Stimulated activated CD4-positive, alpha-beta T cell treated with anti-CD3 and anti-CD28 coated beads, Interleukin-15, amount 100 ng/mL, for 24 hours (primary cell): ENCODE measurements around the gene GCNT2.
"Not testable (repeated sequence)": the region's sequence is repeated elsewhere in the genome, so short reads cannot be mapped to it uniquely, and the experiment has no call there.

ENCODE experiments used
- DNase-seq: peaks from one replicate; pipeline ENCODE4 v3.0.0-alpha.2; 2020

GCNT2 gene

DNA sequence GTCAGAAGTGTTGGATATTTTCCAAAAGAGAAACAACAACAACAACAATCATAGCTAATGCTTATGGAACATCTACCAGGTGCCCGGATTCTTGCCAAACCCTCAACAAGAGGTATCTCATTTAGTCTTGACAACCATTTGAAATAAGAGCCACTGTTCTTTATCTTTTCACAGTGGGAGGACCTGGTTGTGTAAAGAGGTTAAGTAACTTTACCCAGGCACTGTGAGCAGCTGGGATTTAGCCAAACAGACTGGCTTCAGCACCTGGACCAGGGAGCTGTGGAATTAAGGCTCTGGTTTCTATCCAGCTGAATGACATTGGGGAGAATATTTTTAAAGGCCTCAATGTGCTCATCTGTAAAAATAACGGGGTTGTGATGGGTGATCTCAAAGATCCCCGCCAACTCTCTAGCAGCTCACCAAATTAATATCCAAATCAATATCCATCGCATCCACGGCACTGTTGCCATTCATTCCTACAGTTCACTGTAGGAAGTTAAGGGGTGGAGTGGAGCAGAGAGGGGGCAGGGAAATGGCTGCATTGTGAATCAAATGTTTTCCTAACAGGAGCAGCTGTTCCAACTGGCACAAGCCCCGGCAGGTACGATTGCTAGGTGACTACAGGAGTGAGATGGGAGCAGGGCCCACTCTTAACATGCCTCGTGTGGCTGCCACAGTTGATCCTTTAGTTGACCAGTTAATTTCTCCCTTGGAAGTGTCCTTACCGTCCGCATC lies 61.8 kb downstream of the GCNT2 start:
- no peak for DNase-seq

DNA sequence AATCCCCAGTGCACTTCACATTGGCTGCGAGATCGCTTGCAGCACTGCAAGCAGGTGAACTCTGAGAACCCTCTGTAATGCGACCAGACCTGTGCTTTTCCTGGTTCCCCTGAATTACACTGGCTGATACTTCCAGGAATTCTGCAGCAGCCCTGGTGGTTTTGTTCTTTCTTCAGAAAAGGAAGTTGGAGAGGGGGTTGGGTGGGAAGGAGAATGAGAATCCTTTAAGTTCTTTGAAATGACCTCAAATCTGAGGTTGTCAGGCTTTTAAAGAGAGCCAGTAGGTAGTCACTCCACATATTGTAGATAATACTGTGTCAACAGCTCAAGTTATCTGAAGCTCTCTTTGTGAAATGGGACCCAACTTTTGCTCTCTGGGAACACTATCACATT lies 62.4 kb downstream of the GCNT2 start:
- DNase-seq, result no peak

DNA sequence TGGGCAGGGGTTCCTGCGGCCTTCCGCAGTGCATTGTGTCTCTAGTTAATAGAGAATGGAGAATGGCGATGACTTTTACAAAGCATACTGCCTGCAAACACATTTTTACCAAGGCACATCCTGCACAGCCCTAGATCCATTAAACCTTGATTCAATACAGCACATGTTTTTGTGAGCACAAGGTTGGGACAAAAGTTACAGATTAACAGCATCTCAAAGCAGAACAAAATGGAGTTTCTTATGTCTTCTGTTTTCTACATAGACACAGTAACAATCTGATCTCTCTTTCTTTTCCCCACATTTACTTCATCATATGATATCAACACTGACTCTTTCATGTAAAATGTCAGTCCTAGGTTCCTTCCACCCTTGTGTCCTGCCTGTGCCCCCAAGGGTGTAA lies 63.5 kb downstream of the GCNT2 start:
- no peak for DNase-seq

DNA sequence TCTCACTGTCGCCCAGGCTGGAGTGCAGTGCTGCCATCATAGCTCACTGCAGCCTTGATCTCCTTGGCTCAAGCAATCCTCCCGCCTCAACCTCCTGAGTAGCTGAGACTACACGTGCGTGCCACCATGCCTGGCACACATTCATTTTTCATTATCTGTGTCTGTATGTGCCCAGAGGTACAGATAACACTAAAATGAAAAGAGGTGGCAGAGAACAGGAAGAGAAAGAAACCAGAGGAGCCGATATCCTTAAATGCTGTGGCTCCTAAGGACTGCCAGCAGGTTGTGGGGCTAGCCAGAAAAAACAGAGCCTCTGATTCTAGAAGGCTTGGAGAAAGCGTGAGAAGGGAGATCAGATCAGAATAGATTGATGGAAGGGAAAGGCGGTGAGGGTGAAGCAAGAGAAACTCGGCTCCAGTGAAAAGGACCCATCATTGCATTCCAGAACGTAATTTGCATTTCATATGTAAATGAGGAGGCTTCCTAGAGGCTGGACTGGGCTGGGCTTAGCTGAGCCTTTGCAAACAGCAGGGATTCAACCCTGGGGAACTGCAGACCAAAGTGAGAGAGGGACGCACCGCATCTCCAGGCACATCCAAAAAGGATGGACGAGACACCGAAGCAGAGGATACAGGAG lies 64.2 kb downstream of the GCNT2 start:
- no peak for DNase-seq

DNA sequence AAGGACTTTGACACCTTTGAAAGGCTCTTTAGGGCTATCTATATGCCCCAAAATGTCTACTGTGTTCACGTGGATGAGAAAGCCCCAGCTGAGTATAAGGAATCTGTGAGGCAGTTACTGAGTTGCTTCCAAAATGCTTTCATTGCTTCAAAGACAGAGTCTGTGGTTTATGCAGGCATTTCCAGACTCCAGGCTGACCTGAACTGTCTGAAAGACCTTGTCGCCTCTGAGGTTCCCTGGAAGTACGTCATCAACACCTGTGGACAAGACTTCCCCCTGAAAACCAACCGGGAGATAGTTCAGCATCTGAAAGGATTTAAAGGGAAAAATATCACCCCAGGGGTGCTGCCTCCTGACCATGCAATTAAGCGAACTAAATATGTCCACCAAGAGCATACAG lies 65.2 kb downstream of the GCNT2 start:
- no peak for DNase-seq

DNA sequence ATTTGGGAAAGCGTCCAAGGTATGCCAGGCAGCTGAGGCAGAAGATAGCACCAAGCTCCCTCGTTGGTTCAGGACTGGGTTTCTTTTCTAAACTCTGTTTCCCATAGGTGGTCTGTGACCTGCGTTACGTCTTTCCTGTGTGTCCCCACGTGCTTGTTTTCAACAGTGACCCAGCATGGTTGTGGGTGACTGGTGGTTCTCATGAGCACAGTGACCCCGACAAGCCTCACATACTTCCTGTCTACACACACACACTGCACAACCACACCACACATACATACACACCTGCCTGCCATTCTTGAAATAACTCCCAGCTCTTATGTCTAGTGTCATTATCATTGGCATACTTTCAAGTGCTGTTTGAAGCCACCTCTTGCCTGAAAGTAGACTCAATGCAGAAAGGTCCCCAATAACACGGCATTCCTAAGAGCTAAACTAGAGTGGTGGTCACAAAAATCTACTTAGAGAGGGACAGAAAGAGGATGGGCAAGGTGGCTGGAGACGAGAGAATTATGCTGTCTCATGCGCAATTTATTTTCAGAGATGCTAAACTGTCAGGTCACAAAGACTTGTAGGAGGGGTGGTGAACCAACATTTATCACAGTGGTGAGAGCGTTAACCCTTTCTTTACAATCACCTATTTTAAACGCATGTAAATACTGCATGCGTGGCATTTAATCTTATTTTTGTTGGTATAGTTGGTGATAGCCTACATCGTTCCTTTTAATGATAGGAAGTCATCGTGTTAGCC lies 66.7 kb downstream of the GCNT2 start:
- no peak for DNase-seq

DNA sequence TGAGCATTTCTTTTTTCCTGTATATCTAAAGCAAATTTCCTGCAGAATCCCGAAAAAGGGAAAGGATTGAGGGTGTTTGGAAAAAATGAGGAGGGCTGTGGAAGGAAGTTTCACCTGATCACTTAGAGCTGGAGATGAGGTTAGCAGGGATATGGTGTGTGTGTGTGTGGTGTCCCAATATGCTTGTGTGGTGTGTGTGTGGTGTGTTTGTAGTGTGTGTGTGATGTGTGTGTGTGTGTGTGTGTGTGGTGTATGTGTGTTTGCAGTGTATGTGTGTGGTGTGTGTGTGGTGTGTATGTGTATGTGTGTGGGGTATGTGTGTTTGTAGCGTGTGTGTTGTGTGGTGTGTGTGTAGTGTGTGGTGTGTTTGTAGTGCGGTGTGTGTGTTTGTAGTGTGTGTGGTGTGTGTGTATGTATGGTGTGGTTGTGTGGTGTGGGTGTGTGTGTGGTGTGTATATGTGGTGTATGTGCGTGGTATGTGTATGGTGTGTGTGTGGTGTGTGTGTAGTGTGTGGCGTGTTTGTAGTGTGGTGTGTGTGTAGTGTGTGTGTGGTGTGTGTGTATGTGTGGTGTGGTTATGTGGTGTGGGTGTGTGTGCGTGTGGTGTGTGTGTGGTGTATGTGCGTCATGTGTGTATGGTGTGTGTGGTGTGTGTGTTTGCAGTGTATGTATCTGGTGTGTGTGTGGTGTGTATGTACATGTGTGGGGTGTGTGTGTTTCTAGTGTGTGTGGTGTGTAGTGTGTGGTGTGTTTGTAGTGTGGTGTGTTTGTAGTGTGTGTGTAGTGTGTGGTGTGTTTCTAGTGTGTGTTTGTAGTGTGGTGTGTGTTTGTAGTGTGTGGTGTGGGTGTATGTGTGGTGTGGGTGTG lies 67.6 kb downstream of the GCNT2 start:
- DNase-seq, result no peak

DNA sequence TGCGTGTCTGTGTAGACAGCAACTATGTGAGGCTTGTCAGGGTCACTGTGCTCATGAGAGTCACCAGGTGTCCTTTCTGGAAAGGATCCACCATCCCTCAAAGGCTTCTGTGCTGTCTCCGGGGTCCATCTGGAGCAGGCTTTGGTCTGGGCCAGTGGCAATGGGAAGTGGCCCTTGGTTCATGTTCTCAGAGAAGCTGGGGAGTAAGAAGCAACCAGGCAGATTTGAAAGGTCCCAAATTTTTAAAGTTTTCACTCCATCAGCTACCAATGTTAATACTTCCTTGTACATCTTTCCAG lies 68.2 kb downstream of the GCNT2 start:
- DNase-seq, result no peak

DNA sequence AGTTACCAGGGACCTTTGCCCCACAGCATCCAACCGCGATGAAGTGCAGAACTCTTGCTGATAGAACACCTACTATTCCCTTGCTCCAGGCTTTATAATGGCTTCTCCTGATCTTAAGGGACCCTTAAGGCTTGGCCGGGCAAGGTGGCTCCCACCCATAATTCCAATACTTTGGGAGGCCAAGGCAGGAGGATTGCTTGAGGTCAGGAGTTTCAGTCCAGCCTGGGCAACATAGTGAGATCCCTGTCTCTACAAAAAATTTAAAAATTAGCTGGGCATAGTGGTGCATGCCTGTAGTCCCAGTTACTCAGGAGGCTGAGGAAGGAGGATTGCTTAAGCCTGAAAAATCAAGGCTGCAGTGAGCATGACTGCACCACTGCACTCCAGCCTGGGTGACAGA lies 68.8 kb downstream of the GCNT2 start:
- no peak for DNase-seq

DNA sequence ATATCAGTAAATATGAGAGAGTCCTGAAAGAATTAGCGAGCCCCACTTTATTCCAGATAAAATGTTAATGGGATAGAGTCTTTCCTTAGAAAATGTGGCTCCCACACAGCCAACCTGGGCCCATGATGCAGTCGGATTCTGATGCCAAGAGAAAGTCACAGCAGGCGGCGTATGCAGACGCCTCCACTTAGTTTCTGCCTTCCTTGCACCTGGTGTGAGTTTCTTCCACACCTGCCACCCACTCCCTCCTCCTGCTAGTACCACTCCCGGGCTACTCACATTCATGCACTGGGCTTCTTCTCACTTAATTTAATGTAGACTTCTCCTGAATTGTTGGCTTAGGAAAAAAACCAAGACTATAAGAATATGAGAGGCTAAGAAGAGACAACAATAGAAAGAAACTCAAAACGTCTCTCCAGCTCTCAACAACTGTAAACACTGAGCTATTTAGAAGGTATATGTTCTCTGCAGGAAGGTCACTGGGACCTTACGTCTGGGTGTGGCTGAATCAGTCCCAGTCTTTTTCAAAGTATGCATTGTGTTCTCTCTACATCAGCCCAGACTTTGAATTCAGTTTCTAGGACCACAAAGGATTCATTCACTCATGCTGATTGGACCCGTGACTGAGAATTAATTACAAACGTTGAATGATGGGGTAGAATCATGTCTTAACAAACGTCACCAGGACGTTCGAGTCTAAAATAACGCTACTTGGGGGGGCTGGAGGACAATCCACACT lies 70.4 kb downstream of the GCNT2 start:
- no peak for DNase-seq

DNA sequence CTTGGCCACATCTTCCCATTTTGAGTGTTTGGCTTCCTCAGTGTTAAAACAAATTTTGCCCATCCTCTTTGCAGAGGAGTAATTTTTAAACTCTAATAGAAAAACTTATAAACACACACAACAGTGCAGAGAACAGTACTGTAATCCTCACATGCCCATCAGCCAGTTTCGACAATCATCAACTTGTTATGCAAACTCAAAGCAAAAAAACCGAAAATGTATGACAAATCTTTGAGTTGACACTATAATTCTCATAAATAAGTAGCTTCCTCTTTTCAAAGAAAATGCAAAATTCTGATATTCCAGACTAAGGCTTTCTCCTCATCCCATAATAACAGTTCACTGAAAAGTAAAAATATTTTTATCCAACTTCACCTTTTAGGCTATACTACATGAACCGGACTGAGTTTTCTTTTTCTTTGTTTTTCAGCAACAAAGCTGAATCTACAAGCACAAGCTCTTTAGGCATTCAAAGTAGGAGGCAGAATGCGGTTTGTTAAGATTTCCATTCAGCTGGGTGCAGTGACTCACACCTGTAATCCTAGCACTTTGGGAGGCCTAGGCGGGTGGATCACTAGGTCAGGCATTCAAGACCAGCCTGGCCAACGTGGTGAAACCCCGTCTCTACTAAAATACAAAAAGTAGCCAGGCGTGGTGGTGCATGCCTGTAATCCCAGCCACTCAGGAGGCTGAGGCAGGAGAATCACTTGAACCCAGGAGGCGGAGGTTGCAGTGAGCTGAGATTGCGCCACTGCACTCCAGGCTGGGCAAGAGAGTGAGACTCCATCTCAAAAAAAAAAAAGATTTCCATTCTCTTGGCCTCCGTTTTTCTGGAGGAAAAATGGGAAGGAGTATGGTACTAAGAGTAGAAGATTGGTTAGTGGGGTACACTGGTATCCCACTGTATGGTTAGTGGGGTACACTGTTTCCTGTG lies 74.8 kb downstream of the GCNT2 start:
- DNase-seq, result no peak

DNA sequence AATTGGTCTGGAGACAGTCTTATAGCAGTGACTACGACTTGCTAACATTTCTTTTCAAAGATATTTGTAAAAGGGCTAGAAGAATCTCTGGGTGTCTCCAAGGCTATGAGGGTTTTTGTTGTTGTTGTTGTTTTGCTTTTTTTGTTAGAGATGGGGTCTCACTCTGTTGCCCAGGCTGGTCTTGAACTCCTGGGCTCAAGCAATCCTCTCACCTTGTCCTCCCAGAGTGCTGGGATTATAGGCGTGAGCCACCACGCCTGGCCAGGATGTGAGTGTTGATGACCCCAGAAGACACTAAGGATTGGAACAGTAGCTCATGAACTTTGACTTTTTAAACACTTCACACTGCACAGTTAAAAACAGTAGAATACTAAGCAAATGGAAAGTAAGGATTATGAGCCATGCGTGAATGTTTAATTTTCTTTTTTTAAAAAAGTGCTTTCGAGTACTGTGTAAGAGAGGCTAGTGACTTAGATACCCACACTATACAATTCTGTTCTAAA lies 76.4 kb downstream of the GCNT2 start:
- DNase-seq, result no peak

DNA sequence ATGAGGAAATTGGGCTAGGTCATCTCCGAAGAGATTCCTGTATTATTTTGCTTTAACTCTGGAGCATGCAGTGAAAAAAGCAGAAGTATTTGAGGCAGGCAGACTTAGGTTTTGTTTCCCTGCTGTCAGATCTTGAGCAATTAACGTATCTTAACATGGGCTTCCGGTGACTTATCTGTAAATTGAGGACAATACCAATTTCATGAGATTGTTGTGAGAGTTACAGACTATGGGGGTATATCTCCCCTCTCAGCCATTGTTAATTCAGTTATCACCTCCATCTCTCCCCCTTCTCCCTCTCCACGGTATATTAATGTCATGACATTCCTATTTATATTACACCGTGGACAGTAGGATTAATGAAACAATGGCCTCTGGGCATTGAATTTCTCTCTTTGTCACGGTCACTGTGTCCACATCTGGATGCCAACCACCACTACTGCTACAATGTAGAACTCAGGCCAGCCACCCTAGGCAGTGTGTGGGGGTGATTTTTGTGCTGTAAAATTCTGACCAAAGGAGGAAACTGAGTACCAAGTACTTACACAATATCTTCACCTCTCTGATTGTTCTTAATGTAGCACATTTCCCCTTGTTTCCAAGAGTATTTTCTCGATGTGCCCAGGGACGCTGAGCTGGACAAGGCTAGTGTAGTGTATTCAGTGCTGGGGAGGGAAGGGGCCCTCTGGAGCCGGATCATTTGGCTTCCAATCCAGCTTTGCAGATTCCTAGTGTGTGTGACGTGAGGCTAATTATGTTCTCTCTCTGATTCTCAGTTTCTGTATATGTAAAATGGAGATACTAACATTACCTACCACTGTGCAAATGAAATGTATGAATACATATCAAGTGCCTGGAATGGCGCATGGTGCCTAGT lies 77.2 kb downstream of the GCNT2 start:
- no peak for DNase-seq

DNA sequence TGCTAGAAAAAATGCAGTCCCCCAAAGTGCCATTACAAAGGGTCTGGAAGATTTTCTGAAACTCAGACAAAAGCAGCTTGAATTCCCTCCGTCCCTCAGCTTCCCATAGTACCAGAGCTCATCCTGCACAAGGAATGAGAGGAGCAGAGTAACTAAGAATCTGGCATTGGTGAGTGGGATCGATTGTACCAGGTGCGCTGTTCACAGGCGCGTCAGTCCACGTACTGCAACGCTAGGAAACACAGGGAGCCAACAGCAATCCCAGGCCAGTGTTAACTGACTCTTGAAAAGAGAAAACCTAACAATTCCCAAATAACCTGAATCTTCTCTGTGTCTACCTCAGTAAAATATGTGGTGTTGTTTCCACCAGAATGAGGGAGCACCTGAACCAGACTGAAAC lies 77.9 kb downstream of the GCNT2 start:
- no peak for DNase-seq

DNA sequence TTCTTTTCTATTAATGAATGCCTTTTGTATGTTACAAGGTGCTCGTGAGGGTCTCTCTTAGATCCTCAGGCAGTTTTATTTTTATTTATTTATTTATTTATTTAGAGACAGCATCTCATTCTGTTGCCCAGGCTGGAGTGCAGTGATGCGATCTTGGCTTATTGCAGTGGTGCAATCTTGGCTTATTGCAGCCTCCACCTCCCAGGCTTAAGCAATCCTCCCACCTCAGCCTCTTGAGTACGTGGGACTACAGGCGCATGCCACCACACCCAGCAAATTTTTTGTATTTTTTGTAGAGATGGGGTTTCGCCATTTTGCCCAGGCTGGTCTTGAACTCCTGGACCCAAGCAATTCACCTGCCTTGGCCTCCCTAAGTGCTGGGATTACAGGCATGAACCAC lies 79.5 kb downstream of the GCNT2 start:
- DNase-seq, result not testable (repeated sequence)

DNA sequence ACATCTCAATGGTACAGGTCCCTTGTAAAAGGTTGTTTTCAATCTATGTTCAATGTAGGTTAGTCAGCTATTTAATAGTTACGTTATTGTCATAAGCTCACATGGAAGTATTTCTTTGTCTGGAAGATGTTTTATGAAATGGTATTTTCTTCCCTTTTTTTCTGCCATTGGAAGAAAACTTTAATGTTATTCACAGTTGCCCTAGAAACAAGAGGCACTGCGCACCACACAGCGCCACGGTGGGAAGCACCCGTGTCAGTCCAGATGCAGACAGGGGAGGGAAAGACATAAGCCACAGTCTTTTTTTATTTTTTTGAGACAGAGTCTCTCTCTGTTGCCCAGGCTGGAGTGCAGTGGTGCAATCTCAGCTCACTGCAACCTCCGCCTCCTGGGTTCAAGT lies 82.1 kb downstream of the GCNT2 start:
- no peak for DNase-seq

DNA sequence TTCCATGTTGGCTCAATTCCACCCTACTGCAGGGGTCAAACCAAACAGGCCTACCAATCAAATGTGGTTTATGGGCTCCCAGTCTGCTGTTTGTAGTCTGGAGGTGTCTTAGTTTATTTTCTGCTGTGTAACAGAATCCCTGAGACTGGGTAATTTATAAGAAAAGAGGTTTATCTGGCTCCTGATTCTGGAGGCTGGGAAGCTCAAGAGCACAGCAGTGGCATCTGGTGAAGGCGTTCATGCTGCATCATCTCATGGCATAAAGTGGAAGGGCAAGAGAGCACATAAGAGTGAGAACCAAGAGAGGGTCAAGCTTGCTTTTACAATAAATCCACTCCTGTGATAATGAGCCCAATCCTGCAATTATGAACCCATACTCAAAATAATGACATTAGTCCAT lies 87.9 kb downstream of the GCNT2 start:
- no peak for DNase-seq

DNA sequence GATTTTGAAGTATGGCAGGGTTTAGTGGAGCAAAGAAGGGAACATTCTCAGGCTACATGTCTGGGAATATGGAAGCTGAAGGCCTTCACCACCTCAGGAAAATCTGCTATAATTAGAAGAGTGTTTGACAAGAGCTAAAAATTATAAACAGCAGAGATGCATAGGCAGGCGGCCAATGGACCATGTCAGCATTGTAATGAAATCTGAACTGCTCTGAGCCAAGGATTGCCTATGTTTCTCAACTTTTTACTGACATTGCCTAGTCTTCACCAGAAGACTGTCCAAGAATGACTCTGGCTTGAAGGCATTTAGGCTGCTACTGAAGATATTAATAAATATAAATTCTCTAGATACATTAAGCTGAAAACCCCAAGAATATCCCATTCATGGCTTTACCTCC lies 89.1 kb downstream of the GCNT2 start:
- DNase-seq, result no peak

DNA sequence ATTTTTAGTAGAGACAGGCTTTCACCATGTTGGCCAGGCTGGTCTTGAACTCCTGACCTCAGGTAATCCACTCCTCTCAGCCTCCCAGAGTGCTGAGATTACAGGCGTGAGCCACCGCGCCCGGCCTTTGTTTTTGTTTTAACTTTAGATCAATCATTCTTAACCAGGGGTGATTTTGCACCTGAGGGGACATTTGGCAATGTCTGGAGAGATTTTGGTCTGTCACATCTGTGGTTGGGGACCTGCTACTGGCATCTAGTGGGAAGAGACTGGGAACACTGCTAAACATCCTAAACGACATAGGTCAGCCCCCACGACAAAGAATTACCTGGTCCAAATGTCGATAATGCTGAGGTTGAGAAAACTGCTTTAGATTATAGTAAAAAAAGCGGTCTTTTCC lies 91.0 kb downstream of the GCNT2 start:
- DNase-seq, result no peak

DNA sequence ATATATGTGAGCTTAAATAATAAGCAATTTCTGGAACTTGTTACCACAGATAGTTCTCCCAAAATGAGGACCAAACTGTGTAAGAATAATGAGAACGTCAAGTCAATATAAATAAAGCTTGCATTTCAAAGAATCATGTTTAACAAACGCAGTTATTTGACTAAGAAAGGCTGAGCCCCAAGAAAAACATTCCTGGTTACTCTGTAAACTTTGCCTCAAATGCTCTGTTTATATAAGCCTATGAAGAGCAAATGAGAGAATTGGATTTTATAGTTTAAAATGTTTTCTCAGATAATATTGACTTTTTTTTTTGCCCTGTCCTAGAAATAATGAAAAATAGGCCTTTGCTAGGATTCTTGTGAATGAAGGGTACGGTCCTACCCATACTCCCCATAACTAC lies 91.9 kb downstream of the GCNT2 start:
- no peak for DNase-seq
